HCT116 (cell line): ENCODE results near the gene SNHG17. TPM values are rescaled to one million over a fixed set of nuclear protein-coding genes. Genes with fewer than 3 reads are reported as not detected.

ENCODE experiments used
- ATAC-seq: fragments of 200-7000 bp; cut with Tn5 transposase; 2 replicates; pipeline ENCODE4 v1.9.1; 2020; ENCODE audit warnings: mild to moderate bottlenecking, moderate library complexity
- BruUV-seq: library from RNA; stranded (reverse); fragments of 400-500 nt; replicated peaks from 2 replicates; lab custom pipeline; 2021; lab: Mats Ljungman, UMichigan
- CTCF ChIA-PET: fragments of 300-600 bp; sonication (Branson Sonifier 250); formaldehyde crosslinking; loops from one replicate; lab custom pipeline; 2021; ENCODE audit warnings: antibody characterized with exemption; lab: Charles Lee
- POLR2A ChIA-PET: fragments of 300-600, 350-600 bp; sonication (Branson Sonifier 250); formaldehyde crosslinking; loops from one replicate; lab custom pipeline; 2021; ENCODE audit warnings: antibody characterized with exemption; lab: Charles Lee
- RAD21 ChIA-PET, 2 experiments: fragments of 300-600 bp; sonication (Branson Sonifier 250); formaldehyde crosslinking; loops; one replicate each; lab custom pipeline; 2023; ENCODE audit warnings: low total read pairs in 2 of 2; ENCODE audit not compliant: uncharacterized antibody in 2 of 2, unreplicated experiment in 2 of 2, low non-redundant PET in 1 of 2; lab: Charles Lee
- DNase-seq: peaks from one replicate; pipeline ENCODE4 v3.0.0-alpha.2; 2010; ENCODE audit warnings: low read depth, low spot score
- H2AFZ ChIP-seq: fragments of 200-600 bp; shearing (Covaris generic), sonication (generic); 2 replicates; pipeline ENCODE4 v1.6.1; 2017; ENCODE audit warnings: low read depth, mixed run types, mixed read lengths, antibody characterized with exemption, low read length; ENCODE audit not compliant: poor library complexity, severe bottlenecking
- H3K27ac ChIP-seq: 2 replicates; pipeline ENCODE4 v1.5.1; 2012; ENCODE audit warnings: low read depth, low read length
- H3K27me3 ChIP-seq: fragments of 200-600 bp; sonication (generic); 2 replicates; pipeline ENCODE4 v1.6.1; 2016; ENCODE audit warnings: mixed run types, low read length, mixed read lengths; ENCODE audit not compliant: insufficient read depth
- H3K36me3 ChIP-seq, 2 experiments: fragments of 200-500 bp in 1 of 2; fragments of 200-600 bp in 1 of 2; sonication (Bioruptor generic) in 1 of 2; sonication (generic) in 1 of 2; 2 replicates each; pipeline versions ENCODE4 v1.5.1 to v1.6.1; 2014 to 2016; ENCODE audit warnings: low read length in 2 of 2, inconsistent platforms in 1 of 2, mixed read lengths in 1 of 2, mixed run types in 1 of 2; ENCODE audit not compliant: insufficient read depth in 2 of 2, control insufficient read depth in 1 of 2
- H3K4me1 ChIP-seq, 2 experiments: fragments of 200-600 bp in 1 of 2; sonication (generic) in 1 of 2; 2 replicates each; pipeline versions ENCODE4 v1.5.1 to v1.6.1; 2012 to 2017; ENCODE audit warnings: low read length in 2 of 2, inconsistent platforms in 1 of 2, mild to moderate bottlenecking in 1 of 2, mixed read lengths in 1 of 2, mixed run types in 1 of 2, moderate library complexity in 1 of 2; ENCODE audit not compliant: insufficient read depth in 2 of 2, control insufficient read depth in 1 of 2
- H3K4me2 ChIP-seq: fragments of 200-600 bp; sonication (generic); 2 replicates; pipeline ENCODE4 v1.6.1; 2017; ENCODE audit warnings: mixed run types, low read length, mixed read lengths
- H3K4me3 ChIP-seq, 2 experiments: fragments of 200-600 bp in 1 of 2; sonication (generic) in 1 of 2; replicated peaks in 1 of 2; 2 replicates each; pipeline ENCODE4 v1.5.1; 2011 to 2016; ENCODE audit warnings: low read length in 2 of 2, control low read depth in 1 of 2, low read depth in 1 of 2, mild to moderate bottlenecking in 1 of 2, mixed read lengths in 1 of 2, mixed run types in 1 of 2
- H3K79me2 ChIP-seq: fragments of 200-600 bp; sonication (generic); 2 replicates; pipeline ENCODE4 v1.6.1; 2017; ENCODE audit warnings: mild to moderate bottlenecking, mixed run types, low read length, moderate library complexity, mixed read lengths; ENCODE audit not compliant: insufficient read depth
- H3K9ac ChIP-seq: fragments of 200-600 bp; sonication (generic); 2 replicates; pipeline ENCODE4 v1.6.1; 2016; ENCODE audit warnings: low read length, mixed read lengths
- H3K9me2 ChIP-seq: fragments of 200-600 bp; sonication (generic), shearing (Covaris generic); 2 replicates; pipeline ENCODE4 v1.6.1; 2017; ENCODE audit warnings: mixed run types, mild to moderate bottlenecking, moderate library complexity; ENCODE audit not compliant: insufficient read depth
- H3K9me3 ChIP-seq, 2 experiments: fragments of 200-500 bp in 1 of 2; fragments of 200-600 bp in 1 of 2; sonication (Bioruptor generic) in 1 of 2; sonication (generic) in 1 of 2; 2 replicates each; pipeline ENCODE4 v1.6.1; 2014 to 2017; ENCODE audit warnings: low read length in 2 of 2, mixed read lengths in 2 of 2, inconsistent platforms in 1 of 2, low read depth in 1 of 2, mild to moderate bottlenecking in 1 of 2, mixed run types in 1 of 2, moderate library complexity in 1 of 2; ENCODE audit not compliant: control insufficient read depth in 1 of 2, insufficient read depth in 1 of 2
- H4K20me1 ChIP-seq: fragments of 200-600 bp; sonication (generic), shearing (Covaris generic); 2 replicates; pipeline ENCODE4 v1.6.1; 2017; ENCODE audit warnings: mixed run types, mild to moderate bottlenecking, moderate library complexity; ENCODE audit not compliant: insufficient read depth
- EGR1 ChIP-seq: IDR thresholded peaks from 2 replicates; pipeline ENCODE4 v1.6.1; 2012; ENCODE audit warnings: low read depth
- EZH2phosphoT487 ChIP-seq: fragments of 200-600 bp; IDR thresholded peaks from 2 replicates; pipeline ENCODE4 v1.6.1; 2018; ENCODE audit warnings: antibody characterized with exemption, borderline replicate concordance
- POLR2AphosphoS5 ChIP-seq: IDR thresholded peaks from 2 replicates; pipeline ENCODE4 v1.6.1; 2011; ENCODE audit warnings: mild to moderate bottlenecking, low read depth, low read length, moderate library complexity
- YY1 ChIP-seq: IDR thresholded peaks from 2 replicates; pipeline ENCODE4 v1.6.1; 2011; ENCODE audit warnings: low read length, low read depth, moderate library complexity, mild to moderate bottlenecking; ENCODE audit not compliant: insufficient replicate concordance; ENCODE audit errors: extremely low read depth
- intact Hi-C: fragments of 100-400 bp; cut with micrococcal nuclease; formaldehyde crosslinking; loops from 2 replicates; pipeline ENCODE4 v1.10.0; 2022
- total RNA-seq: library from RNA; stranded (reverse); gene quantifications from one replicate; pipeline ENCODE4 v1.2.1, GENCODE V29; 2021; ENCODE audit not compliant: unreplicated experiment
- TF ChIP-seq, protein P1 (sequence below), 3 experiments: fragments of 200-600 bp in 1 of 3; sonication (generic) in 1 of 3; IDR thresholded peaks in 2 of 3; conservative IDR thresholded peaks in 1 of 3; 2 replicates each; pipeline ENCODE4 v1.5.1; 2012 to 2017; ENCODE audit warnings: low read depth in 2 of 3, low read length in 2 of 3, antibody characterized with exemption in 1 of 3, borderline replicate concordance in 1 of 3, control low read depth in 1 of 3, mild to moderate bottlenecking in 1 of 3, mixed read lengths in 1 of 3, mixed run types in 1 of 3, moderate library complexity in 1 of 3; ENCODE audit not compliant: insufficient read depth in 1 of 3

The SNHG17 gene
- total RNA-seq, 1 experiment from 2014 or later = 65.7 TPM

- H3K4me3 ChIP-seq = no peak overlapping the region
- CTCF ChIA-PET = no interaction called here
- no TSS peak for BruUV-seq
- ATAC-seq (no peak), DNase-seq (no peak)
- no peaks in the 10 kb centered on the region for H3K36me3 ChIP-seq
- no peak overlapping the region for H2AFZ ChIP-seq
- no peak overlapping the region for H3K27ac ChIP-seq
- H4K20me1 ChIP-seq = no peaks in the 10 kb centered on the region
- H3K79me2 ChIP-seq = peaks cover 87% of the 10 kb centered on the region
- TF ChIP-seq EGR1 = no peak
- TF ChIP-seq POLR2AphosphoS5 = no peak
- no peak for TF ChIP-seq EZH2phosphoT487
- no peaks in the 10 kb centered on the region for H3K9me3 ChIP-seq
- intact Hi-C loops = no loop called here
- POLR2A ChIA-PET = no interaction called here
- H3K4me1 ChIP-seq = peaks cover 7 to 9% of the 10 kb centered on the region in 2 experiments; a peak in 3 of 4 replicates
- H3K4me2 ChIP-seq = no peak overlapping the region
- no peaks in the 10 kb centered on the region for H3K9me2 ChIP-seq
- H3K27me3 ChIP-seq = no peaks in the 10 kb centered on the region
- H3K9ac ChIP-seq = no peak overlapping the region
- RAD21 ChIA-PET = no interaction called here
Measured at GRCh38 chr20:38477747-38478146, 42.6 kb upstream of the SNHG17 start.

DNA sequence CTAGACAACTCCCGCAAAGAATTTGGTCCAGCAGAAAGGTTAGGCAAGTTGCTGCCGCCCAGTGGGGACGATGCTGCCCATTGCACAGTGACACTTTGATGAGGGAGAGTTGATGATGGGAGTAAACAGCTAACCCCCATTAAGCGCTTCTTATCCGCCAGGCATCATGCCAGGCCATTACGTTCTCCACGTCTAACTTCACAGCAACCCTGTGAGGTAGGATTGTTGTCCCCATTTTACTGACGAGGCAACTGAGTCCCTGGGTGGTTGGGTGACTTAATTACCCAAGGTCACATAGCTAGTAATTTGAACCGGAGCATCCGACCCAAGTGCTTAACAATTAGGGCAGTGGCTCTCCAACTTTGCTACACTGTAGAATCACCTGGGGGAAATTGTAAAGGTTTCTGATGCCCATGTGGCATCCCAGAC lies 38.3 kb upstream of the SNHG17 start:
- Histone ChIP-seq H4K20me1 (no peaks in the 10 kb centered on the region), H3K27ac (peak overlapping the region; percentile 85), H2AFZ (no peak overlapping the region), H3K79me2 (peaks cover 54% of the 10 kb centered on the region), H3K4me1 (peaks cover 10 to 17% of the 10 kb centered on the region in 2 experiments; a peak in 3 of 4 replicates), H3K9me3 (no peaks in the 10 kb centered on the region; a peak in 1 of 4 replicates), H3K27me3 (no peaks in the 10 kb centered on the region), H3K9me2 (no peaks in the 10 kb centered on the region), H3K36me3 (no peaks in the 10 kb centered on the region), H3K4me3 (peak overlapping the region; percentile 76 to 90), H3K4me2 (peak overlapping the region; percentile 88), H3K9ac (peak overlapping the region; percentile 78)
- intact Hi-C loops = no loop called here
- ChIA-PET CTCF (interaction anchor here (1.0 to 2.2 kb wide), 4 partner anchors 12 to 39 kb away, joined by 7 to 14 read pairs (median 7); partner anchors contain the start of gene SNHG17), POLR2A (interaction anchor here (1.1 to 1.7 kb wide), 5 partner anchors 9 to 55 kb away, joined by 3 to 13 read pairs (median 3); partner anchors contain the start of gene SNHG17), RAD21 (no interaction called here)
- no peak for DNase-seq
- BruUV-seq = TSS peak; percentile 42
- TF ChIP-seq, protein P1, sequence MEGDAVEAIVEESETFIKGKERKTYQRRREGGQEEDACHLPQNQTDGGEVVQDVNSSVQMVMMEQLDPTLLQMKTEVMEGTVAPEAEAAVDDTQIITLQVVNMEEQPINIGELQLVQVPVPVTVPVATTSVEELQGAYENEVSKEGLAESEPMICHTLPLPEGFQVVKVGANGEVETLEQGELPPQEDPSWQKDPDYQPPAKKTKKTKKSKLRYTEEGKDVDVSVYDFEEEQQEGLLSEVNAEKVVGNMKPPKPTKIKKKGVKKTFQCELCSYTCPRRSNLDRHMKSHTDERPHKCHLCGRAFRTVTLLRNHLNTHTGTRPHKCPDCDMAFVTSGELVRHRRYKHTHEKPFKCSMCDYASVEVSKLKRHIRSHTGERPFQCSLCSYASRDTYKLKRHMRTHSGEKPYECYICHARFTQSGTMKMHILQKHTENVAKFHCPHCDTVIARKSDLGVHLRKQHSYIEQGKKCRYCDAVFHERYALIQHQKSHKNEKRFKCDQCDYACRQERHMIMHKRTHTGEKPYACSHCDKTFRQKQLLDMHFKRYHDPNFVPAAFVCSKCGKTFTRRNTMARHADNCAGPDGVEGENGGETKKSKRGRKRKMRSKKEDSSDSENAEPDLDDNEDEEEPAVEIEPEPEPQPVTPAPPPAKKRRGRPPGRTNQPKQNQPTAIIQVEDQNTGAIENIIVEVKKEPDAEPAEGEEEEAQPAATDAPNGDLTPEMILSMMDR (IDR thresholded peaks at IDR 0.05 in 2 of 3, conservative IDR thresholded peaks at IDR 0.05 in 1 of 3; ENCODE audit: borderline replicate concordance in 1 of 3, insufficient read depth in 1 of 3, low read depth in 2 of 3, low read length in 2 of 3) = peak in 1 of 3 experiments; percentile 7; a peak in 1 of 6 replicates
- no peak for TF ChIP-seq YY1
- ATAC-seq = no peak
